Caco-2 (cell line): ENCODE results near the gene MAZ. TPM values are rescaled to one million over a fixed set of nuclear protein-coding genes. Genes with fewer than 3 reads are reported as not detected.

ENCODE experiments used
- BruUV-seq: library from RNA; stranded (reverse); fragments of 400-500 nt; replicated peaks from 2 replicates; lab custom pipeline; 2021; lab: Mats Ljungman, UMichigan
- CTCF ChIA-PET: fragments of 300-600 bp; sonication (Branson Sonifier 250); formaldehyde crosslinking; loops from one replicate; lab custom pipeline; 2022; ENCODE audit warnings: antibody characterized with exemption; lab: Charles Lee
- POLR2A ChIA-PET: fragments of 300-600 bp; sonication (Branson Sonifier 250); formaldehyde crosslinking; loops from one replicate; lab custom pipeline; 2022; ENCODE audit warnings: antibody characterized with exemption; lab: Charles Lee
- DNase-seq, 2 experiments: peaks; one replicate each; pipeline versions ENCODE4 v3.0.0 to v3.0.0-alpha.2; 2020 to 2022
- H3K27me3 ChIP-seq: replicated peaks from 2 replicates; pipeline ENCODE4 v1.6.0; 2011; ENCODE audit warnings: low read length; ENCODE audit not compliant: control insufficient read depth, insufficient read depth
- H3K36me3 ChIP-seq: 2 replicates; pipeline ENCODE4 v1.5.1; 2011; ENCODE audit warnings: low read length; ENCODE audit not compliant: control insufficient read depth, insufficient read depth
- H3K4me1 ChIP-seq: fragments of 250-450 bp; sonication (Bioruptor Pico); 2 replicates; pipeline ENCODE4 v1.5.1; 2020; ENCODE audit warnings: mild to moderate bottlenecking
- H3K4me3 ChIP-seq: 2 replicates; pipeline ENCODE4 v1.5.1; 2011; ENCODE audit warnings: low read depth, mild to moderate bottlenecking, control low read depth, low read length
- H3K9me3 ChIP-seq: fragments of 250-450 bp; sonication (Bioruptor Pico); 2 replicates; pipeline ENCODE4 v1.5.1; 2020; ENCODE audit warnings: mild to moderate bottlenecking, moderate library complexity
- H3K27ac Mint-ChIP-seq: one replicate; pipeline ENCODE4 v1.8.0; 2022; ENCODE audit warnings: mixed read lengths; ENCODE audit not compliant: unreplicated experiment
- H3K27me3 Mint-ChIP-seq: one replicate; pipeline ENCODE4 v1.8.0; 2022; ENCODE audit warnings: mixed read lengths; ENCODE audit not compliant: insufficient read depth, unreplicated experiment
- H3K36me3 Mint-ChIP-seq: one replicate; pipeline ENCODE4 v1.8.0; 2022; ENCODE audit warnings: mild to moderate bottlenecking, mixed read lengths; ENCODE audit not compliant: insufficient read depth, unreplicated experiment
- H3K4me1 Mint-ChIP-seq: one replicate; pipeline ENCODE4 v1.8.0; 2022; ENCODE audit warnings: low read depth, mixed read lengths; ENCODE audit not compliant: unreplicated experiment
- H3K4me3 Mint-ChIP-seq: one replicate; pipeline ENCODE4 v1.8.0; 2022; ENCODE audit warnings: mild to moderate bottlenecking, moderate library complexity, mixed read lengths; ENCODE audit not compliant: unreplicated experiment
- H3K9me3 Mint-ChIP-seq: one replicate; pipeline ENCODE4 v1.8.0; 2022; ENCODE audit warnings: mixed read lengths; ENCODE audit not compliant: unreplicated experiment
- intact Hi-C: fragments of 100-400 bp; cut with micrococcal nuclease; formaldehyde crosslinking; loops from one replicate; pipeline ENCODE4 v1.10.0; 2022; ENCODE audit not compliant: unreplicated experiment
- total RNA-seq: library from RNA; stranded (reverse); gene quantifications from 2 replicates; pipeline ENCODE4 v1.2.3, GENCODE V29; 2022
- TF ChIP-seq, protein P1 (sequence below), 2 experiments: fragments of 200-600 bp in 1 of 2; IDR thresholded peaks; 1 replicate in 1 of 2; 2 replicates in 1 of 2; pipeline versions ENCODE4 v1.5.1 to v1.8.0; 2011 to 2022; ENCODE audit warnings: antibody characterized with exemption in 1 of 2, control low read depth in 1 of 2, inconsistent platforms in 1 of 2, low read depth in 1 of 2, low read length in 1 of 2, mild to moderate bottlenecking in 1 of 2, moderate library complexity in 1 of 2; ENCODE audit not compliant: insufficient read depth in 1 of 2, severe bottlenecking in 1 of 2, unreplicated experiment in 1 of 2

Gene MAZ
- total RNA-seq, 1 experiment from 2014 or later, result 317 TPM

DNA sequence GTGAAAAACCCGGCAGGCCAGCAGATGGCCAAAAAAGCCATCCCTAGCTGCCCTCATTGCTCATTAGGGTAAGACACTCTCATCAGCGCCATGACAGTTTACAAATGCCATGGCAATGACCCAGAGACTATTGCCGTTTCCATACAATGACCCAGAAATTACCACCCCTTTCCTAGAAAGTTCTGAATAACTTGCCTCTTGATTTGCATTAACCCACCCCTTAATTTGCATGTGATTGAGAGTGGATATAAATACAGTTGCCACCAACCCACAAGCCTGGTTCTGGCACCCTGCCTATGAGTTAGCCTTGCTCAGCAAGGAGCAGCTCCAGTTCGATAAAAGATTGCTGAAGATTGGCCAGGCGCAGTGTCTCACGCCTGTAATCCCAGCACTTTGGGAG is 44.4 kb upstream of the MAZ start:
- POLR2A ChIA-PET, result no interaction called here
- no peak overlapping the region for H3K4me3 Mint-ChIP-seq
- intact Hi-C loops, result no loop called here
- H3K27me3 Mint-ChIP-seq, result no peaks in the 10 kb centered on the region
- no peak overlapping the region for H3K4me3 ChIP-seq
- DNase-seq, result no peak
- H3K9me3 ChIP-seq, result no peaks in the 10 kb centered on the region
- peaks cover 35% of the 10 kb centered on the region for H3K4me1 ChIP-seq
- H3K27ac Mint-ChIP-seq, result no peak overlapping the region
- BruUV-seq, result no TSS peak
- CTCF ChIA-PET, result no interaction called here
- H3K9me3 Mint-ChIP-seq, result peaks cover 9% of the 10 kb centered on the region
- no peaks in the 10 kb centered on the region for H3K27me3 ChIP-seq
- TF ChIP-seq, protein P1, sequence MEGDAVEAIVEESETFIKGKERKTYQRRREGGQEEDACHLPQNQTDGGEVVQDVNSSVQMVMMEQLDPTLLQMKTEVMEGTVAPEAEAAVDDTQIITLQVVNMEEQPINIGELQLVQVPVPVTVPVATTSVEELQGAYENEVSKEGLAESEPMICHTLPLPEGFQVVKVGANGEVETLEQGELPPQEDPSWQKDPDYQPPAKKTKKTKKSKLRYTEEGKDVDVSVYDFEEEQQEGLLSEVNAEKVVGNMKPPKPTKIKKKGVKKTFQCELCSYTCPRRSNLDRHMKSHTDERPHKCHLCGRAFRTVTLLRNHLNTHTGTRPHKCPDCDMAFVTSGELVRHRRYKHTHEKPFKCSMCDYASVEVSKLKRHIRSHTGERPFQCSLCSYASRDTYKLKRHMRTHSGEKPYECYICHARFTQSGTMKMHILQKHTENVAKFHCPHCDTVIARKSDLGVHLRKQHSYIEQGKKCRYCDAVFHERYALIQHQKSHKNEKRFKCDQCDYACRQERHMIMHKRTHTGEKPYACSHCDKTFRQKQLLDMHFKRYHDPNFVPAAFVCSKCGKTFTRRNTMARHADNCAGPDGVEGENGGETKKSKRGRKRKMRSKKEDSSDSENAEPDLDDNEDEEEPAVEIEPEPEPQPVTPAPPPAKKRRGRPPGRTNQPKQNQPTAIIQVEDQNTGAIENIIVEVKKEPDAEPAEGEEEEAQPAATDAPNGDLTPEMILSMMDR (IDR thresholded peaks at IDR 0.05; ENCODE audit: insufficient read depth in 1 of 2, low read depth in 1 of 2, low read length in 1 of 2, severe bottlenecking in 1 of 2, unreplicated experiment in 1 of 2), result no peak
- H3K36me3 Mint-ChIP-seq, result peaks cover 8% of the 10 kb centered on the region
- H3K36me3 ChIP-seq, result peaks cover 1% of the 10 kb centered on the region; the same call in 1 of the 2 replicates
- H3K4me1 Mint-ChIP-seq, result peaks cover 32% of the 10 kb centered on the region

DNA sequence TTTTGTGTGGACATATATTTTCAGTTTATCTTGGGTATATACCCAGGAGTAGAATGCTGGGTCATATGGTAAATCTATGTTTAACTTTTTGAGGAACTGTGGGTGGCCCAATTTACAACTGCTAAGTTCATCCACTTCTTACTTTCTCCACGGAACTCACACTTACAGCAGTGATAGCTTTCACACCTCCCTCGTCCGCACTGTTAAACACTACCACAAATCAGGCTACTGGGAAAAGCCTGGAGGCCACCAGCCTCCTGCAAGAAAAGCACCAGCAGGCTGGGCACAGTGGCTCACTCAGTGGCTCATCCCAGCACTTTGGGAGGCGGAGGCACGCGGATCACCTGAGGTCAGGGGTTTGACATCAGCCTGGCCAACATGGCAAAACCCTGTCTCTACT is 43.0 kb upstream of the MAZ start:
- Histone ChIP-seq H3K36me3 (peaks cover 1% of the 10 kb centered on the region; the same call in 1 of the 2 replicates), H3K9me3 (no peaks in the 10 kb centered on the region), H3K27me3 (no peaks in the 10 kb centered on the region), H3K4me1 (peaks cover 23% of the 10 kb centered on the region), H3K4me3 (no peak overlapping the region)
- intact Hi-C loops, result no loop called here
- TF ChIP-seq, protein P1 (IDR thresholded peaks at IDR 0.05; ENCODE audit: insufficient read depth in 1 of 2, low read depth in 1 of 2, low read length in 1 of 2, severe bottlenecking in 1 of 2, unreplicated experiment in 1 of 2), result no peak
- no peak for DNase-seq
- H3K4me3 Mint-ChIP-seq, result no peak overlapping the region
- no TSS peak for BruUV-seq
- no peaks in the 10 kb centered on the region for H3K36me3 Mint-ChIP-seq
- ChIA-PET CTCF (no interaction called here), POLR2A (no interaction called here)
- peaks cover 31% of the 10 kb centered on the region for H3K4me1 Mint-ChIP-seq
- H3K27me3 Mint-ChIP-seq, result no peaks in the 10 kb centered on the region
- peaks cover 9% of the 10 kb centered on the region for H3K9me3 Mint-ChIP-seq
- H3K27ac Mint-ChIP-seq, result no peak overlapping the region

DNA sequence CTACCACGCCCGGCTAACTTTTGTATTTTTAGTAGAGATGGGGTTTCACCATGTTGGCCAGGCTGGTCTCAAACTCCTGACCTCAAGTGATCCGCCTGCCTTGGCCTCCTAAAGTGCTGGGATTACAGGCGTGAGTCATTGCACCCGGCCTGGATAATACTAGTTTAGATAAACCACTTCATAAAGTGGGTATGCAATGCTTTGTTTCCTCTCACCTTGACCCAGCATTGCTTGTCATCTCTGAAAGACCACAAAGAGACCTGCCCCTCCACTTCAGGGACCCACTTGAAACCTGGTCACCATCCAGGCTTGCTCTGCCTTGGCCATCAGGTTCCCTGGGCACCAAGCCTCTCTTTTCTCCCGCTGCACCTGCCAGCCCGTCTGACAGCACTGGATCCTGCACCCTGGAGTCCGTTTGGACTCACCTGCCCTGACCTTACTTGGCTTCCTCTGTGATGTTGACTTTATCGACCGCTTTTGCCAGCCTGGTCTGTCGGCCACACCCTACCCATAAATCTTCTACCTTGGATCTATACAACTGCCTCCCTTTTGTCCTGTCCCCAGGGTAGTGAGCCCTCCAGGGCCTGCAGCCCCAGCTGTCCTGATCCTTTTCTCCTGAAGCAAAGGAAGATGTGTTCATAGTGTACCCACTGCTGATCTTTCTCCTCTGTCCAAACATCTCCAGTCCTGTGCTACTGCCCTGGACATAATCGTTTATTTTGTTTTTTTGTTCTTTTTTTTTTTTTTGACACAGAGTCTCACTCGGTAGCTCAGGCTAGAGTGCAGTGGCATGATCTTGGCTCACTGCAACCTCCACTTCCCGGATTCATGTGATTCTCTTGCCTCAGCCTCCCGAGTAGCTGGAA is 40.9 kb upstream of the MAZ start:
- CTCF ChIA-PET, result interaction anchor here (0.6 kb wide), 1 partner anchor 25 kb away, joined by 5 read pairs; the partner anchor contains the start of gene KIF22
- H3K4me1 Mint-ChIP-seq, result peaks cover 27% of the 10 kb centered on the region
- BruUV-seq, result no TSS peak
- no peaks in the 10 kb centered on the region for H3K36me3 Mint-ChIP-seq
- POLR2A ChIA-PET, result interaction anchor here (0.6 kb wide), 1 partner anchor 134 kb away, joined by 3 read pairs; the partner anchor contains the start of gene SEZ6L2
- Histone ChIP-seq H3K27me3 (no peaks in the 10 kb centered on the region), H3K9me3 (no peaks in the 10 kb centered on the region), H3K4me3 (no peak overlapping the region), H3K36me3 (peaks cover 1% of the 10 kb centered on the region; the same call in 1 of the 2 replicates), H3K4me1 (peaks cover 15% of the 10 kb centered on the region)
- TF ChIP-seq, protein P1 (IDR thresholded peaks at IDR 0.05; ENCODE audit: insufficient read depth in 1 of 2, low read depth in 1 of 2, low read length in 1 of 2, severe bottlenecking in 1 of 2, unreplicated experiment in 1 of 2), result no peak
- H3K4me3 Mint-ChIP-seq, result peak overlapping the region; percentile 9
- no peaks in the 10 kb centered on the region for H3K27me3 Mint-ChIP-seq
- peak overlapping the region; percentile 70 for H3K27ac Mint-ChIP-seq
- H3K9me3 Mint-ChIP-seq, result no peaks in the 10 kb centered on the region
- intact Hi-C loops, result no loop called here
- DNase-seq, result peak; percentile 42 to 63
